ENCODE measurements around the gene DAPK2. TPM values are rescaled to one million over a fixed set of nuclear protein-coding genes. Genes with fewer than 3 reads are reported as not detected.

The DAPK2 gene
- polyA plus RNA-seq, 2 of the 4 experiments (the other 2 are of a cell fraction): 3.1 to 4.8 TPM

GRCh38 chr15:63857461-63857856 is 188.8 kb downstream of the DAPK2 start:
- ChIA-PET POLR2A (no interaction called here), CTCF (no interaction called here)
- FAIRE-seq: no peak
- Histone ChIP-seq H3K4me1 (peaks cover 11% of the 10 kb centered on the region; the same call in 1 of the 3 replicates), H3K9me3 (no peaks in the 10 kb centered on the region), H3K27ac (no peak overlapping the region), H3K4me2 (no peak overlapping the region; the same call in 2 of the 3 replicates), H3K4me3 (no peak overlapping the region)
- ATAC-seq: no peak
- WGBS (ENCODE audit: missing lambda C conversion rate): 63% methylated on average over 3 of the region's 3 CpGs
- no peak for DNase-seq (ENCODE audit: low read depth in 1 of 2, low spot score in 1 of 2)
- TF ChIP-seq CHD2 (IDR thresholded peaks at IDR 0.05; ENCODE audit: low read length, partially characterized antibody) (no peak), ESRRA (IDR thresholded peaks at IDR 0.05; ENCODE audit: borderline replicate concordance, low read length) (no peak), CTCF (IDR thresholded peaks at IDR 0.05) (no peak), BHLHE40 (IDR thresholded peaks at IDR 0.05; ENCODE audit: low read depth, low read length) (no peak), ELK1 (IDR thresholded peaks at IDR 0.05; ENCODE audit: low read depth, low read length) (no peak), E2F6 (IDR thresholded peaks at IDR 0.05; ENCODE audit: borderline replicate concordance, low read depth) (no peak), CEBPB (IDR thresholded peaks at IDR 0.05) (no peak), MAX (IDR thresholded peaks at IDR 0.05) (no peak), ZNF302 (CRISPR knock-in tag; IDR thresholded peaks at IDR 0.05) (no peak), ZSCAN20 (CRISPR knock-in tag; IDR thresholded peaks at IDR 0.05) (no peak), CHD4 (IDR thresholded peaks at IDR 0.05; ENCODE audit: borderline replicate concordance) (no peak), EHMT2 (IDR thresholded peaks at IDR 0.05; ENCODE audit: low read depth) (no peak), HES2 (IDR thresholded peaks at IDR 0.05) (no peak), HDAC2 (IDR thresholded peaks at IDR 0.05) (no peak), RNF2 (IDR thresholded peaks at IDR 0.05; ENCODE audit: borderline replicate concordance, low read depth) (no peak), RARB (CRISPR knock-in tag; IDR thresholded peaks at IDR 0.05) (no peak), SMC3 (IDR thresholded peaks at IDR 0.05) (no peak), GATA3 (IDR thresholded peaks at IDR 0.05; ENCODE audit: borderline replicate concordance) (no peak), ZC3H11A (IDR thresholded peaks at IDR 0.05) (no peak), NR3C1 (IDR thresholded peaks at IDR 0.05) (no peak)

Small RNA genes within 50 kb of the gene (small RNA-seq; reads per million reads assigned to genes)
- gene AC015914.2 (0 to 0.26 (median 0) reads per million in 6 experiments), gene MIR422A (0 reads per million in 6 experiments)

Other genes with a start within 250 kb of the DAPK2 start
- 24.1 and 34.1 TPM in 2 replicates for gene HERC1, start 212.5 kb downstream of the DAPK2 start, polyA plus RNA-seq (2011; rRNA removed)
- gene HERC1, start 212.5 kb downstream of the DAPK2 start, polyA plus RNA-seq (2017; fragmentation: RNase III; extraction: RNeasy Plus Mini Kit Qiagen cat#74134 plus additional on column Dnase treatment): 11.4 to 13.5 TPM (median 12.2 TPM) in 3 replicates
- 149 and 231 TPM in 2 replicates for gene CIAO2A, start 47.4 kb upstream of the DAPK2 start, polyA plus RNA-seq (2011; rRNA removed)
- gene CIAO2A, start 47.4 kb upstream of the DAPK2 start, polyA plus RNA-seq (2017; fragmentation: RNase III; extraction: RNeasy Plus Mini Kit Qiagen cat#74134 plus additional on column Dnase treatment): 140 to 156 TPM (median 141 TPM) in 3 replicates
- 89.4 and 95.7 TPM in 2 replicates for gene SNX1, start 49.5 kb upstream of the DAPK2 start, polyA plus RNA-seq (2011; rRNA removed)
- 81.8 to 87.3 TPM (median 86.7 TPM) in 3 replicates for gene SNX1, start 49.5 kb upstream of the DAPK2 start, polyA plus RNA-seq (2017; fragmentation: RNase III; extraction: RNeasy Plus Mini Kit Qiagen cat#74134 plus additional on column Dnase treatment)
- gene SNX22, start 105.2 kb upstream of the DAPK2 start, polyA plus RNA-seq (2011; rRNA removed): 0.22 and 0.41 TPM in 2 replicates
- 0.73 to 1.1 TPM (median 0.91 TPM) in 3 replicates for gene SNX22, start 105.2 kb upstream of the DAPK2 start, polyA plus RNA-seq (2017; fragmentation: RNase III; extraction: RNeasy Plus Mini Kit Qiagen cat#74134 plus additional on column Dnase treatment)
- 594 and 676 TPM in 2 replicates for gene PPIB, start 116.5 kb upstream of the DAPK2 start, polyA plus RNA-seq (2011; rRNA removed)
- 745 to 807 TPM (median 792 TPM) in 3 replicates for gene PPIB, start 116.5 kb upstream of the DAPK2 start, polyA plus RNA-seq (2017; fragmentation: RNase III; extraction: RNeasy Plus Mini Kit Qiagen cat#74134 plus additional on column Dnase treatment)

Measured in A549 (cell line).